AG20443 (cell line): ENCODE measurements around the gene EIF3B.
"Not testable (repeated sequence)": the region's sequence is repeated elsewhere in the genome, so short reads cannot be mapped to it uniquely, and the experiment has no call there.

Experiments used
- DNase-seq: peaks from one replicate; pipeline ENCODE4 v3.0.0; 2012; ENCODE audit warnings: low spot score, mixed read lengths

The EIF3B gene

GRCh38 chr7:2399848-2400587 lies 45.4 kb downstream of the EIF3B start:
- peak; percentile 87 for DNase-seq

GRCh38 chr7:2402687-2403013 lies 48.0 kb downstream of the EIF3B start:
- no peak for DNase-seq

- DNase-seq = peak; percentile 100
These were observed 48.5 kb downstream of the EIF3B start, which contains the start of gene CHST12 for GRCh38 chr7:2403014-2403717. CHST12 (plus strand) TSS chr7:2403611; CDS start chr7:2432640, 29,029 bp downstream.

GRCh38 chr7:2403718-2404648 lies 49.4 kb downstream of the EIF3B start:
- DNase-seq = peak; percentile 66

GRCh38 chr7:2404714-2405119 lies 50.1 kb downstream of the EIF3B start:
- DNase-seq = peak; percentile 9

GRCh38 chr7:2405201-2405600 lies 50.6 kb downstream of the EIF3B start:
- no peak for DNase-seq

GRCh38 chr7:2405601-2406345 lies 51.1 kb downstream of the EIF3B start:
- DNase-seq = peak; percentile 10

- DNase-seq = no peak
These were observed 55.3 kb downstream of the EIF3B start for GRCh38 chr7:2409745-2410414.

GRCh38 chr7:2411049-2411448 lies 56.4 kb downstream of the EIF3B start:
- no peak for DNase-seq

GRCh38 chr7:2411815-2412586 lies 57.4 kb downstream of the EIF3B start:
- DNase-seq = no peak

GRCh38 chr7:2412587-2413201 lies 58.1 kb downstream of the EIF3B start:
- peak; percentile 8 for DNase-seq

GRCh38 chr7:2416063-2416462 lies 61.4 kb downstream of the EIF3B start:
- no peak for DNase-seq

GRCh38 chr7:2416650-2417049 lies 62.0 kb downstream of the EIF3B start:
- no peak for DNase-seq

GRCh38 chr7:2417178-2417577 lies 62.6 kb downstream of the EIF3B start:
- DNase-seq = not testable (repeated sequence)

GRCh38 chr7:2417981-2418481 lies 63.4 kb downstream of the EIF3B start:
- DNase-seq = peak; percentile 90

- DNase-seq = no peak
These were observed 65.7 kb downstream of the EIF3B start for GRCh38 chr7:2420216-2420933.

- no peak for DNase-seq
These were observed 67.3 kb downstream of the EIF3B start for GRCh38 chr7:2421943-2422310.

GRCh38 chr7:2425749-2426148 lies 71.1 kb downstream of the EIF3B start:
- no peak for DNase-seq
